ENCODE measurements around the gene RRBP1. TPM values are rescaled to one million over a fixed set of nuclear protein-coding genes. Genes with fewer than 3 reads are reported as not detected.

RRBP1 gene
- total and polyA plus RNA-seq, 9 donors = 29.2 to 159 (median 83.8) TPM

DNA sequence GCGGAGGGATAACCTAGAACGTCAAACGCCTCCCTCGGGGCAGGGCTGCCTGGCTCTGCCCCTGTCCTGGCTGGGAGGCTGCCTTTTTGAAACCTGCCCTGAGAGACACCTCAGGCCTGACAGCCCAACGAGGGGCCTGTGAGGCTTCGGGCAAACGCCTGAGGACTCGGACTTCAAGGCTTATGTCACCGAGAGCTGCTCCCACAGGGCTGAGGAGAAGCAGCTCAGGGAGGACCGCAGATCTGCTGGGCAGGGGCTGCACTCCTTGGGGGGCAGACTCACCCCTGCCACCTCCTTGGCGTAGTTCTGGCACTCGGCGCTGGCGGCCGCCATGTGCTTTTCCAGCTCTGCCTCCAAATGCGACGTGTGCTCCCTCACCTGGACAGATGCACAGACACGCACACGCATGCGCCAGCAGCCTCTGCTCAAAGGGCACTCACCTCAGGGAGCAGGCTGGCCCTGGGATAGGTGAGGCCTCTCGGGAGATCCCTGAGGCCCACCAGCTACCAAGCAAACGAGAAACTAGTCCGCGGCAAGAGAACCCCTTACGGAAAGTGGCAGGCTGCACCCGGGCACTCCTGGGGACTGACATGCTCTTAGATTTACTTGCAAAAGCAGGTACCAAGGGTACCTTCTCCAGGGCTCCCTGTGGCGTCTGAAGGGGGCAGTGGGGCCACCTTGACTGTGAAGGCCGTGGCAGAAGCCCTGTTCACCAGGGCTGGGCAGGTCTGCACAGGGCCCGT, 62.5 kb downstream of the RRBP1 start:
- DNase-seq = peak in 2 of 5 donors; percentile 17 to 19

DNA sequence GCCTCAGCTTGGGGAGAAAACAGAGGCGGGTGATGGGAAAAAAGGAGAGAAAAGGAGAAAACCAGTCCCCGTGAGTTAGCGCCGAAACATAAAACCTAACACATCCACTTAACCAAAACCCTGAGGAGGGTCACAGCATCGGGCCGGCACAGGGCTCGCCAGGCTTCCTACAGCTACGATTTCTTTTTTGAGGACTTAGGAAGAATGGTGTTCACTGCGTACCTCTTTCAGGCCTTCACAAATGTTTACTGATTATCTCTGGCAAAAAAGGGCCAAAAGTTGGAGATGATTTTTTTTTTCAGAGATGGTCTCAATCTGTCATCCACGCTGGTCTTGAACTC, 63.4 kb downstream of the RRBP1 start:
- Histone ChIP-seq H3K27me3 (no peaks in the 10 kb centered on the region), H3K4me1 (ENCODE audit: insufficient read depth) (peaks cover 6% of the 10 kb centered on the region), H3K27ac (no peak overlapping the region), H3K36me3 (no peaks in the 10 kb centered on the region), H3K9me3 (no peaks in the 10 kb centered on the region), H3K4me3 (no peak overlapping the region)
- DNase-seq = no peak
- TF ChIP-seq, protein P1, sequence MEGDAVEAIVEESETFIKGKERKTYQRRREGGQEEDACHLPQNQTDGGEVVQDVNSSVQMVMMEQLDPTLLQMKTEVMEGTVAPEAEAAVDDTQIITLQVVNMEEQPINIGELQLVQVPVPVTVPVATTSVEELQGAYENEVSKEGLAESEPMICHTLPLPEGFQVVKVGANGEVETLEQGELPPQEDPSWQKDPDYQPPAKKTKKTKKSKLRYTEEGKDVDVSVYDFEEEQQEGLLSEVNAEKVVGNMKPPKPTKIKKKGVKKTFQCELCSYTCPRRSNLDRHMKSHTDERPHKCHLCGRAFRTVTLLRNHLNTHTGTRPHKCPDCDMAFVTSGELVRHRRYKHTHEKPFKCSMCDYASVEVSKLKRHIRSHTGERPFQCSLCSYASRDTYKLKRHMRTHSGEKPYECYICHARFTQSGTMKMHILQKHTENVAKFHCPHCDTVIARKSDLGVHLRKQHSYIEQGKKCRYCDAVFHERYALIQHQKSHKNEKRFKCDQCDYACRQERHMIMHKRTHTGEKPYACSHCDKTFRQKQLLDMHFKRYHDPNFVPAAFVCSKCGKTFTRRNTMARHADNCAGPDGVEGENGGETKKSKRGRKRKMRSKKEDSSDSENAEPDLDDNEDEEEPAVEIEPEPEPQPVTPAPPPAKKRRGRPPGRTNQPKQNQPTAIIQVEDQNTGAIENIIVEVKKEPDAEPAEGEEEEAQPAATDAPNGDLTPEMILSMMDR (IDR thresholded peaks at IDR 0.05) = no peak
- TF ChIP-seq POLR2A (IDR thresholded peaks at IDR 0.05) (no peak), EP300 (IDR thresholded peaks at IDR 0.05) (no peak)
- intact Hi-C loops (cut with DNase I) = loop anchor here in 3 of 4 donors (5.0 kb wide), 1 partner anchor 81 kb away; no protein-coding TSS in a partner anchor
- 89 to 94% (median 91%) methylated on average over 10 of the region's 10 CpGs for whole genome bisulfite sequencing, 3 donors

More for the DNA sequence above, 62.5 kb downstream of the RRBP1 start:
- no peak overlapping the region for H3K27ac ChIP-seq
- no peaks in the 10 kb centered on the region for H3K27me3 ChIP-seq
- no peaks in the 10 kb centered on the region for H3K9me3 ChIP-seq
- intact Hi-C loops (cut with DNase I) = loop anchor here in 3 of 4 donors (5.0 kb wide), 1 partner anchor 82 kb away; no protein-coding TSS in a partner anchor
- H3K4me1 ChIP-seq (ENCODE audit: insufficient read depth) = peaks cover 6% of the 10 kb centered on the region
- H3K36me3 ChIP-seq = no peaks in the 10 kb centered on the region
- WGBS, 3 donors = 81 to 83% (median 83%) methylated on average over 28 to 29 of the region's 29 CpGs
- H3K4me3 ChIP-seq = no peak overlapping the region
- no peak for TF ChIP-seq POLR2A (IDR thresholded peaks at IDR 0.05)
- TF ChIP-seq EP300 (IDR thresholded peaks at IDR 0.05) = no peak
- TF ChIP-seq, protein P1 (IDR thresholded peaks at IDR 0.05) = no peak

DNA sequence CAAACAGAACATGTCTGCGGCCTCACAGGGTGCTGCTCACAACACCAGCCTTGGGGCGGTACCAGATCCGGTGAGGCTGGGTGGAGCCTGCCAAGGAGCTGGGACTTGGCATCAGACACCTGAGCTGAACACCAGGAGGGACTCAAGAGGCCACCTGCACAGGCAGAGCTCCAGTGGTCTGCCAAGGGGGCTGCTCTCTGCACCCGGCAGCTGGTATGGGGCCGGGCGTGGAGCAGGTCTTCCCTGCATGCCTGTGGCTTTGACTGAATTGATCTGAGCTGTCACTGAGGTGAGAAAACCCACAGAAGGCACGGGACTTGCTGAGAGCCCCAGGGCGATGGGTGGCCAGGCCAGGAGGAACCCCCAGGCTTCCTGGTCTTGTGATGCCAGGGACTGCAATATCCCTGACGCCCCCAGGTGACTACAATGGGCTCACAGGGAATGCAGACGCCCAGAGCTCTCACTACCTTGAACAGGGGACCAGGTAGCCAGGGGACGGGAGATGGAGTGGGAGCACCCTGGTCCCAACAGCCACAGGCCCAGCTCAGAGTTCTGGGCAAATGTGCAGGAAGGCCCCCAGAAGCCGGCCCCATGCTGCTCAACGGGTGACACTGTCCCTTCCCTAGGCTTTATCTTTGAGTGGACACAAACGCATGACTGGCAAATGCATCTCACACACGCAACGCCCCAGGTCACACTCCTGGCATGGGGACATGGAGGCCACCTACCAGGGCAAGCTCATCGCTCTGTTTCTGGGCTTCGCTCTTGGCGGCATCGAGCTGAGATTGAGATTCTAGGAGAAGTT, 64.0 kb downstream of the RRBP1 start:
- no peaks in the 10 kb centered on the region for H3K9me3 ChIP-seq
- WGBS, 3 donors = 82 to 88% (median 87%) methylated on average over 20 of the region's 20 CpGs
- H3K27ac ChIP-seq = no peak overlapping the region
- no peaks in the 10 kb centered on the region for H3K27me3 ChIP-seq
- no peak overlapping the region for H3K4me3 ChIP-seq
- no peak for TF ChIP-seq POLR2A (IDR thresholded peaks at IDR 0.05)
- no peak for TF ChIP-seq EP300 (IDR thresholded peaks at IDR 0.05)
- TF ChIP-seq, protein P1 (IDR thresholded peaks at IDR 0.05) = no peak
- H3K4me1 ChIP-seq (ENCODE audit: insufficient read depth) = peaks cover 6% of the 10 kb centered on the region
- H3K36me3 ChIP-seq = no peaks in the 10 kb centered on the region
- DNase-seq = peak in 3 of 5 donors; percentile 19 to 42 (median 25)
- intact Hi-C loops (cut with DNase I) = loop anchor here (2.0 to 5.0 kb wide), 2 partner anchors 81 kb away; no protein-coding TSS in a partner anchor

DNA sequence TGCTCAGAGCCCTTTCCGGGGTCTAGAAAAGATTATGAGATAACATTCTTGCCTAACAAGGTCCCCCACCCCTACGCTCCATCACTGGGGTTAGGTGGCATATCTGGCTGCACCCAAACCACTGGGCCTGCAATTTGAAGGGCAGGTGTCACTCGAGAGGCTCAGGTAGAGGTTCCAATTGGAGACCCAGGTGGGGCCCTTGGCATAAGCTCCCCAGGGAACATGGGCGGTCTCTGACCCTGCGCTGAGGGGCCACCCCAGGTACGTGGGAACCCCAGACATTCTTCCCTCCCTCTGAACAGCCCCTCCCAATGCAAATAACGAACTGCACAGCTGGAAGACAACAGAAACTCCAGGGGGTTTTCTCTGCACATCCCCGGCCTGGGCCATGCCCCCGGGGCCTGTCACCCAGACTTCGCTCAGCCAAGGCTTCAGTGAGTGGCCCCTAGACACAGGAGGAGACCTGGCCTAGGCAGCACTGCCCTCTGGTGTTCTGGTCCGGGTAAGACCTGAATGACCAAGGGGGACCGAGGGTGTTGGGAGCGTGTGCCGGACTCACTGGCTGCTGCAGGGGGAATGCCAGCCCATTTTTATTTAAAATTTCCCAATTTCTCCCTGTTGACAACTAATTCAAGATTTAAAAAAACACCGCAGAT, 64.7 kb downstream of the RRBP1 start:
- TF ChIP-seq, protein P1 (IDR thresholded peaks at IDR 0.05) = peak in 2 of 3 donors; percentile 75 to 90
- TF ChIP-seq EP300 (IDR thresholded peaks at IDR 0.05) (no peak), POLR2A (IDR thresholded peaks at IDR 0.05) (no peak)
- Histone ChIP-seq H3K9me3 (no peaks in the 10 kb centered on the region), H3K4me1 (ENCODE audit: insufficient read depth) (peaks cover 9% of the 10 kb centered on the region), H3K27me3 (no peaks in the 10 kb centered on the region), H3K36me3 (no peaks in the 10 kb centered on the region), H3K27ac (no peak overlapping the region), H3K4me3 (no peak overlapping the region)
- DNase-seq = peak; percentile 51 to 79 (median 76)
- WGBS, 3 donors = 70 to 81% (median 74%) methylated on average over 15 of the region's 15 CpGs
- intact Hi-C loops (cut with DNase I) = loop anchor here (2.0 to 5.0 kb wide), 2 partner anchors 80 to 81 kb away; no protein-coding TSS in a partner anchor
